CMK (cell line): Measurements from ENCODE around the gene ISY1.
"Not testable (repeated sequence)": the region's sequence is repeated elsewhere in the genome, so short reads cannot be mapped to it uniquely, and the experiment has no call there.

Source experiments
- DNase-seq: peaks from one replicate; pipeline ENCODE4 v3.0.0-alpha.2; 2010; ENCODE audit warnings: low read depth

Gene ISY1

DNA sequence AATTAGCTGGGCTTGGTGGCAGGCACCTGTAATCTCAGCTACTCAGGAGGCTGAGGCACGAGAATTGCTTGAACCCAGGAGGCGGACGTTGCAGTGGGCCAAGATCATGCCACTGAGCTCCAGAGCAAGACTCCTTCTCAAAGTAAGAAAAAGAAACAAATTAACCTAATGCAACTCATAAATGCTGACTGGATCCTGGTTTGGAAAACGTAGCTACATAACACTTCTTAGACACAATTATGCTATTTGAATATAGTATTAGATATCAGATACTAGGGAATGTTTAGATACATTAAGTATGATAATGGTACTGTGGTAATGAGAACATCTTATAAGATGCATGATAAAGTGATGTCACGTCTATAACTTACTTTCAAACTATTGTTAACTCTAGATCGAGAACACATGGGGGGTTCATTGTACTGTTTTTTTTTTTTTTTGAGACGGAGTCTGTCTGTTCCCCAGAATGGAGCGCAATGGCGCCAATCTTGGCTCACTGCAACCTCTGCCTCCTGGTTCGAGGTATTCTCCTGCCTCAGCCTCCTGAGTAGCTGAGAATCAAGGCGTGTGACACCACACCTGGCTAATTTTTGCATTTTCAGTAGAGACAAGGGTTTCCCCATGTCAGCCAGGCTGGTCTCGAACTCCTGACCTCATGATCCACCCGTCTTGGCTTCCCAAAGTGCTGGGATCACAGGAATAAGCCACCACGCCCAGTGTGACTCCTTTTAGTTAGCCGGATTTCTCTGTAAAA is 5.9 kb upstream of the ISY1 start:
- DNase-seq: no peak

DNA sequence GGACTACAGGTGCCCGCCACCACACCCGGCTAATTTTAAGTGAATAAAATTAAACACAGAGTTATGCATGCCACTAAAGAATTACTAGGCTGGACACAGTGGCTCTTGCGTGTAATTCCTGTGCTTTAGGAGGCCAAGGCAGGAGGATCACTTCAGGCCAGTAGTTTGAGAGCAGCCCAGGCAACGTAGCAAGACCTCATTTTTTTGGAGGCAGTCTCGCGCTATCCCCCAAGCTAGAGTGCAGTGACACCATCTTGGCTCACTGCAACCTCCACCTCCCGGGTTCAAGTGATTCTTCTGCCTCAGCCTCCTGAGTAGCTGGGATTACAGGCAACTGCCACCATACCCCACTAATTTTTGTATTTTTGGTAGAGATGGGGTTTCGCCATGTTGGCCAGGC is 4.7 kb upstream of the ISY1 start:
- not testable (repeated sequence) for DNase-seq

DNA sequence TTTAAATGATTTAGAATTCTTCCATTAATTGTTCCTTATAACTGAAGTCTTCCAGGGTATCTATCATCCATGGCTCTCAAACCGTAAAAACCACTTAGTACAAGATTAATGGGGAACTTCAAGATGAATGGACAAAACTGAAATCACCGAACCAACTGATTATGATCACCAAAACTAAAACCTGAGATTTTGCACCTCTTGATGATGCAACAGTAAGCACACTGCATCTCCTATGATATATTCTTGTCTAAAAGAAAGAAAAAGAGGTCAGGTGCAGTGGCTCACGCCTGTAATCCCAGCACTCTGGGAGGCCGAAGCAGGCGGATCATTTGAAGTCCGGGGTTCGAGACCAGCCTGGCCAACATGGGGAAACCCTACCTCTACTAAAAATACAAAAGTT is 3.6 kb upstream of the ISY1 start:
- DNase-seq: no peak

DNA sequence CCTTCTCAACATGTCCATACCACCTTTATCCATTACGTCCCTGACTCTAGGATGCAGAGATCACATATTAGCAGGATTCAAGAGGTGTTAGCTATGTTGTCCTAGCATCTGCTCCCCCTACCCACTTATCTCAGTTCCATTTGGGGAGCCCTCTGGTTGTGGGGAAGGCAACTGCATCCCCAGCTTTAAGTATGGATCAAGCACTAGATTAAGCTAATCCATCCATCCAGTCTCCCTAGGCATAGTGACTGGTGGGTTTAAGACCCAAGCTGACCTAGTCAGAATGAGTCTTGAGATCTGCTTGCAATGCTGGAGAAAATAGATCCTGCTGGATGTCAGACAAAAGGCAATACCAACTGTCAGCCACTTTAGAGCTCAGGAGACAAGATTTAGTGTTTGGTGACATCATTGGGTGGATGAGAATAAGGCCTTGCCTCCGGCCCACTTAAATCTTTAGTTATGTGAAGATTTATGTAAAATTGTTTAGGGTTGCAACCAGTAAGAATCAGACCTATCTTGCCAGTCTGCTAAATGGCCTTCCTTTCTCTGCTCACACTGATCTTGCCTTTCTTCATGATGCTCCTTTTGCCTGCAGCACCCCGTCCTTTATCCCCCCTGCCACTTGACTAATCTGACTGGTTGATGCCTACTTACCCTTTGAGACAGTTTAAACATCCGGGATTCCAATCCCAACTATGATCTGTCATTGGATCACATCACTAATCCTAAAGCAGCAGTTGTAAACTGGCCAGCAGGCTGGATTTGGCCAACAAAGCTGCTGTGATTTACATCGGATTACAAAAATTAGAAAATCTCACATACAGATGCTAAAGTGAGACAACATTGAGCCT is 2.1 kb upstream of the ISY1 start:
- no peak for DNase-seq

DNA sequence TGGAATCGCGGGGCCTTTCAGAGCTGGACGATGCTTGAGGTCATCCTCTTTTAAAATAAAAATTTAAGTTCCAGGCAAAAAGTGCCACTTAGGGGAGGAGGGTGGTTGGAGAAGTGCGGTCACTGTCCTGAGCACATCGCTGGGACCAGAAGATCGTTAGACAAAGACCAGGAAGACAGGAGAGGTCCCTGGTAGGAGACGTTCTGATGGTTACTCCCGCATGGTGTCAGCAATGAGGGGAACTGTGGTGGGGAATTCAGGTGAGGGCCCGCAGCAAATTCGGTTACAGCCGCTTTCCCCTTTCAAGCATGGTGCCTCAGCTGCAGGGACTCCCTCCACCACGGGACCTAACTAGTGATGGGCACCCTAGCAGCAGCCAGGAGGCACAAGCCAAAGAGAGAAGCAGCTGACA is 1.0 kb upstream of the ISY1 start:
- DNase-seq: no peak

DNA sequence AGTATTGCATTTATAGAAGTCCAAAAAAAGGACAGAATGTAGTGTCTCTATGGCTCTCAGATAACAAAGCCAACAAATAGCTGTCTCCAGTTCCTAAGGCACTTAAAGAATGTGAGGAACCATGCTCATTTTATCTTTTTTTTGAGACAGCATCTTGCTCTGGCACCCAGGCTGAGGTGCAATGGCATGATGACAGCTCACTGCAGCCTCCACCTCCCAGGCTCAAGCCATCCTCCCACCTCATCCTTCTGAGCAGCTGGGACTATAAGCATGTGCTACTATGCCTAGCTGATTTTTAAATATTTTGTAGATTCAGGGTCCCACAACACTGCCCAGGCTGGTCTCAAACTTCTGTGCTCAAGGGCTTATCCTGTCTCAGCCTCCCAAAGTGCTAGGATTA is 16.1 kb downstream of the ISY1 start:
- no peak for DNase-seq

DNA sequence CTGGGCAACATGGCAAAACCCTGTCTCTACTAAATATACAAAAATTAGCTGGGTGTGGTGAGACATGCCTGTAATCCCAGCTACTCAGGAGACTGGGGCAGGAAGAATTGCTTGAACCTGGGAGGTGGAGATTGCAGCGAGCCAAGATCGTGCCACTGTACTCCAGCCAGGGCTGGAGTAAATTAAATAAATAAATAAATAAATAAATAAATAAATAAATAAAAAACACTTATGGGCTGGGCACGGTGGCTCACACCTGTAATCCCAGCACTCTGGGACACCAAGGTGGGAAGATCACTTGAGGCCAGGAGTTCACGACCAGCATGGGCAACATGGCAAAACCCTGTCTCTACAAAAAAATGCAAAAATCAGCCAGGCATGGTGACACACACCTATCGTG is 19.9 kb downstream of the ISY1 start:
- not testable (repeated sequence) for DNase-seq

DNA sequence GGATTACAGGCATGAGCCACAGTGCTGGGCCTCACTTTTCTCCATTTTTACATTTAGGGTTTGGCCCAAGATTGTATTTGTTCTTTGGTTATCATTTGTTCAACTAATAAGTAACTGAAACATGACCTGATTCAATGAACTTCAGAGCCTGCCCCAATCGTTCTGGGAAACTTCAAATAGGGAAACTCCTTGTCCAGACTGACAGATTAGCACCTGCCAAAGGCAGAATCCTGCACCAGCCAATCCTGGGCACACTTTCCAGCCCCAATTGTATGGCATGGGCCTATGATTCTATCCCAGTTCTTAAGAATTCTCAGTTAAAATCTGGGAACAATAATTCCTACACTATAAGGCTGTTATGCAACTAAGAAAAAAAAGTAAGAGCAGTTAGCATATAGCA is 21.0 kb downstream of the ISY1 start:
- DNase-seq: no peak

DNA sequence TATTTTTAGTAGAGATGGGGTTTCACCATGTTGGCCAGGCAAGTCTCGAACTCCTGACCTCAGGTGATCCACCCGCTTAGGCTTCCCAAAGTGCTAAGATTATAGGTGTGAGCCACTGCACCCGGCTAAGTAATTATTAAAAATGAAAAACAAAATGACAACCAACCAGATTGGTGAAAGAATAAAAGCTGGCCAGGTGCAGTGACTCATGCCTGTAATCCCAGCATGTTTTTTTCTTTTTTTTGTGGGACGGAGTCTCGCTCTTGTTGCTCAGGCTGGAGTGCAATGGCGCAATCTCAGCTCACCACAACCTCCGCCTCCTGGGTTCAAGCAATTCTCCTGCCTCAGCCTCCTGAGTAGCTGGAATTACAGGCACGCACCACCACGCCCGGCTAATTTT is 24.6 kb downstream of the ISY1 start:
- not testable (repeated sequence) for DNase-seq

DNA sequence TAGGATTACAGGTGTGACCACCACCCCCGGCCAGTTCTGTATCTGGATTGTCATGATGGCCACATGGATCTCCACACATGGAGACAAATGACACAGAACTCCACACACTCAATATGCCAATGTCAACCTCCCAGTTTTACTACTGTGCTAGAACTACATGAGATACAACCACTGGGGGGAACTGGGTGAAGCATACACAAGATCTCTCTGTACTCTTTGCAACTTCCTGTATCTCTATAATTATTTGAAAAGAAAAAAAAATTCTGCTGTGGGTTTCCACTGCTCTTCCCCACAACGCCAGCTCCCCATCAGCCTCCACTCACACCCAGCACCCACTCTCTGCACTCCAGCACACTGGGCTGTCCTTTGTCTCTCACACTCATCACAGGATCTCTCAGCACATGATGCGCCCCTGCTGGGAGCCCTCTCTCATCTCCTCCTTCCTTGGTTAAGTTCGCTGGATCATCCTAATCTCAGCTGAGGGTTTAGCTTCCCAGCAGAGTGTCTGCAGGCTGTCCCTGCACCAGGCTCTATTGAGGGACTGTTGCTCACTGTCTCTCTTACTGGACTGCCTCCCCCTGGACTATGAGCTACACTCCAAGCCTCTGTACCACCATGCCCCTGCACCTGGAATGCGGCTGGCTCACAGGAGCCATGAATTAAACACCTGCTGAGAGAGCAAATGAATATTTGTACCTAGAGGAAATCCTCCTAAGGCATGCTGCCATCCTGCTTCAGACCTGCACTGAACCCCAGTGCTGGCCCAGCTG is 28.6 kb downstream of the ISY1 start:
- no peak for DNase-seq

DNA sequence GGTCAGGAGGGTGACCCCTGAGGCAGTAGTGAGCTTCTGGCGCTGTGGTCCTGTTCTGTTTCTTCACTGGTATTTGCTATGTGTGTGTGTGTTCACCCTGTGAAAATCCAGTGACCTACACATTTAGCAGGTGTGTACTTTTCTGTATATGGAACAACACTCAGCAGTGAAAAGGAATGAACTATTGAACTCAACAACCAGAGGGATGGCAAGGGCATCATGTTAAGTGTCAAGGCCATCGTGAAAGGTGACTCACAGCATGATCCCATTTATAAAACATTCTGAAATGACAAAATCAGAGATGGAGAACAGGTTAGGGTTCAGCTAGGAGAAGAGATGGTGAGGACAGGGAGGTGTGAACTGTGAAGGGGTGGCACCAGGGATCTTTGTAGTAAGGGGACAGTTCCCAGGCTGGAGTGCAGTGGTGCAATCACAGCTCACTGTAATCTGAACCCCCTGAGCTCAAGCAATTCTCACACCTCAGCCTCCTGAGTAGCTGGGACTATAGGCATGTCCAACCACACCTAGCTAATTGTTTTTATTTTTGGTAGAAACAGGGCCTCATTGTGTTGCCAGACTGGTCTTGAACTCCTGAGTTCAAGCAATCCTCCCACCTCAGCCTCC is 29.3 kb downstream of the ISY1 start:
- DNase-seq: no peak

DNA sequence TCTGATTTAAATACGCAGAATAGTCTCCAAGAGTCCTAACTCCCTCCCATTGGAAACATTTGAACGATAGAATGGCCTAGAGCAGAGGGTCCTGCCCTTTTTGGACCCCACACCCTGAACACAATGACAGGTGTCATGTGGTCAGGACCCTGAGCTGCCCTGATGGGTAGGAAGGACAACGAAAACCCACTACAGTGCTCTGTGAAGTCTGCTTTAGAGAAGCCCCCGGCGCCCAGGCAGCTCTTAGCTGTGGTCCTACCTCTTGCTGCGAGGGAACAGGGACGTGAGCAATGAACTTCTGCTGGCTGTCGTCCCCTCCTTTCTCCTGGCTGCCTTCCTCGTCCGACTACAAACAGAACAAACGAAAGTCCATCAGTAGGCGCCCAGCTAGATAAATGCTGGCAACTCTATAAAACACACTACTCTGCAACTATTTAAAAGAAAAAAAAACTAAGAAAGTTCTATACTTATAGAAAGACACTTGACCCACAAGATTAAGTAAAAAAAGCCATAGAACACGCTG is 30.5 kb downstream of the ISY1 start:
- no peak for DNase-seq

DNA sequence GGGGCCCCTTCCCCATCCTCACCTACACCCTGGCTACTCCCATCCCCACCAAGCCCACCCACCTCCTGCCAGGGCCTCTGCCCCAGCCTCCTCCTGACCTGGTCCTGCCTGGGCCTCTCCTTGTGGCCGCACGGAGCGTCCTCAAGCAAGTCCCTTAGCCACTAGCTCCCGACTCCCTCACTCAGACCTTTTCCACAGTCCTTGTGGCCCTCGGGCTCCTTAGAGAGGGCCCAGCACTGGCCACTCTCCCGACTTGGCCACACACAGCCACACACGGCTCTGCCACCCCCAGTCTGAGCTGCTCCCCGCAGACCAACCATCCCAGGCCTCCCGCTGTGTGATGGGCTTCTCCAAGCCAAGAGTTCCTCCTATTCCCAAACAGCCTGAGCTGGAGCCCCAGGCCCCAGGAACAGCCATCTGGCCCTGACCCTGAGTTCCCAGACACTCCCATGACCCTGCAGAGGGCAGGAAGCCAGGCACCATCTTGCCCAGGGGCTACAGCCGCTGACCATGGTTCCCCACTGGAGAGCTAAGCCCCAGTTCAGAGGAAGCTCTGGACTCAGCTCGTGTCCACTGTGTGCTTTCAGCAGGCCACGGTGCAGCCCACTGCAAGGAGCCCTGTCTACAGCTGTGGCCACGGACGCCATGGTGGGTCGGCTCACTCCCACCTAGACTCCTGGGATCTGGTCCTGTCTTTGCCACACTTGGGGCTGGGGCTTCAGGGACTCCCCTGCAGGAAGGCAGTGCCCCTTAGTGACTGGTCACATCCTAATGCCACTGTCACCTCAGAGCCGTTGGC is 32.3 kb downstream of the ISY1 start:
- DNase-seq: no peak

DNA sequence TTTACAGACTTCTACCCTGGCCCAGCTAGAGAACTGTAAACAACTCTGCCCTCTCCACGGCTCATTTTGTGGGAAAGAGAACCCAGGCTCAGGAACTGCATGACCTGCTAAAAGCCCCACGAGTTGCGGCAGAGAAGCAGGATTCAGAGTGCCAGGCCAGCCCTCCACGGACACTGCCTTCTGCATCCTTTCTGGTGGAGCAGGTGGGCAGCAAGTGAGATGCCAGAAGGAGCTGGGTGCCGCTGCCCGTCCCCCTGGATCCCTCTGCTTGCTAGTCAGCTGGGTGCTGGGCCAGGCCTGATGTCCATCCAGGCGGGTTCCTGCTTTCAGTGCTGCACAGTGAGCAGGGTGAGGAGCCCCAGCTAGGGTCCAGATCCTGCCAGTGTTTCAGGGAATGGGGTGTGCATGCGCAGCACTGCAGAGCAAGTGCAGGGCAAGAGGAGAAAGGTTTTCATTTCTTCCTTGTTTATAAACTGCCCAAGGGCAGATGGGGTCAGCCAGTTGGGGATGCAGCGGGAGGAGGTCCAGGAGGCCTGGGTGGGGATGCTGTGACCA is 34.1 kb downstream of the ISY1 start:
- DNase-seq: no peak

DNA sequence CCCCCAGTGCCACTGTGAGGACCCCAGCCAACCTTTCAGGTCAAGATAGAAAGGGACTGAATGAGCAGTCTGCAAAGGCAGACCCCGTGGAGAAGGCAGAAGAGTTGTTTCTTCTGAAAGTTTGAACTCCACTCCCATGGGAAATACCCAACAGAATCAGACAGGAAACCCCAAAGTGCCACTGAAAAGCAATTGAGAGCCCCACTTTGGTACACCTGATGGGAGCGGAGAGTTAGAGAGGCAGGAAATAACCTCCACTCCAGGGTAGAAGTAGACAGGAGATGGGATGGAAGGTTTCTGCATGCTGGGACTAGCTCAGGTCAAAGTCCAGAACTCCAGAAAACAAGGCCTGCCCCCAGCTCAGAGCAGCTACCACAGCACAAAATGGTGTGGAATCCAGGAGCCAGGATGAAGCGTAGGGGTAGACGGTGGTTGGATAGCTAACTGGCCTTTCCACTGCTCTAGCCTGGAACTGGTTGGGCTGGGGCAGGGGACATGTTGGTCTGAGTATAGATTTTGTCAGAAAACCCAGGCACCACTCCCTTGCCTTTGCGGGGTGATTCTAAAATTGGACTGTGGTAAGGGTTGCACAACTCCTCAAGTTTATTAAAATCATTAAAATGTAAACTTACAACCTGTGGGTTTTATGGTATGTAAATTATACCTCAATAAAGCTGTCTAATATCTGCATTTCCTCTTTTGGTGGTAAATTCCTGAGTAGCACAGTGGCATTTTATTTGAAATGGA is 37.4 kb downstream of the ISY1 start:
- no peak for DNase-seq

DNA sequence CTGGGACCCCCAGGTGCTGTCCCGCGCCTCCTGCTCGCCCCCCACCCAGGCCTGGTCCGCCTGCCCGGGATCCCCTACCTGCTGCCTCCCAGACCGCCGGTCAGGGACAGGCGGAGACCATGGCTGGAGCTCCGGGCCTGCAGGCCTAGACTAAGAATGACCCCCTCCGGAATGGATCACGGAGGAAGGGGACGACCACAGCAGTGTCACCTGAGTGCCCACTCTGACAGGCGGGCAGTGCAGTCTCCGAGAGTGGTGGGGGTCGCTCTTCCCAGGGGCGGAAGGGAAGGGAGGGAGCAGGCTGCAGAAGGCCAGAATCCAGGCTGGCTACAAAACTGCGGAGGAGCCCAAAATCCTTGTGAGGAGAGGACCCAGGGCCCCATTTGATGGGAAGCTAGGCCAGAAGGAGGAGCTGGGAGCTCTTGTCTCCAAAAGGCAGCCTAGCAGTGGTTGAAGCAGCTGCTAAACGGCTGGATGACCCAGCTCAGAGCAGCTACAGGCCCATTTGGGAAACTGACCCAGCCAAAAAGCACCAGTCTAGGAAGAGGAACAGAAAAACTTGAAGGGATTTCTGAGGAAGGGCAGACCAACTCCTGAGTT is 38.4 kb downstream of the ISY1 start:
- no peak for DNase-seq

DNA sequence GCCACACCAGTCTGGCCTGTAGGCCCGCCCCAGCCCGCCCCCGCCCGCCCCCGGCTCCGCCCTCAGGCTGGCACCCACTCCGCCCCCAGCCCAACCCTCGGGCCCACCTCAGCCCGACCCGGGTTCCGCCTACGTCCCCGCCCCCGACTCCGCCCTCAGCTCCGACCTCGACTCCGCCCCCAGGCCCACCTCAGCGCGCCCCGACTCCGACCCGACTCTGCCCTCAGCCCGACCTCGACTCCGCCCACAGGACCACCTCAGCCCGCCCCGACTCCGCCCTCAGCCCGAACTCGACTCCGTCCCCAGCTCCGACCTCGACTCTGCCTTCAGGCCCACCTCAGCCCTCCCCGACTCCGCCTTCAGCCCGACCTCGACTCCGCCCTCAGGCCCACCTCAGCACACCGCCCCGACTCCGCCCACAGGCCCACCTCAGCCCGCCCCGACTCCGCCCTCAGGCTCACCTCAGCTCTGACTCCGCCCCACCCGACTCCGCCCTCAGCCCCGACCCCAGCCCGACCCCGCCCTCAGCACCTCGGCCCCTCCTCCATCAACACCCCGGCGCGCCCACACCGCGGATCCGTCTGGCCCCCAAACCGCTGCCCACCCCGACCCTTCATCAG is 39.0 kb downstream of the ISY1 start, which contains the start of gene RAB43:
Gene RAB43, minus strand, starts transcription at position 13 of the 620 bp plus-strand sequence. CDS start 315 bp downstream, outside the sequence.
- peak; percentile 68 for DNase-seq

DNA sequence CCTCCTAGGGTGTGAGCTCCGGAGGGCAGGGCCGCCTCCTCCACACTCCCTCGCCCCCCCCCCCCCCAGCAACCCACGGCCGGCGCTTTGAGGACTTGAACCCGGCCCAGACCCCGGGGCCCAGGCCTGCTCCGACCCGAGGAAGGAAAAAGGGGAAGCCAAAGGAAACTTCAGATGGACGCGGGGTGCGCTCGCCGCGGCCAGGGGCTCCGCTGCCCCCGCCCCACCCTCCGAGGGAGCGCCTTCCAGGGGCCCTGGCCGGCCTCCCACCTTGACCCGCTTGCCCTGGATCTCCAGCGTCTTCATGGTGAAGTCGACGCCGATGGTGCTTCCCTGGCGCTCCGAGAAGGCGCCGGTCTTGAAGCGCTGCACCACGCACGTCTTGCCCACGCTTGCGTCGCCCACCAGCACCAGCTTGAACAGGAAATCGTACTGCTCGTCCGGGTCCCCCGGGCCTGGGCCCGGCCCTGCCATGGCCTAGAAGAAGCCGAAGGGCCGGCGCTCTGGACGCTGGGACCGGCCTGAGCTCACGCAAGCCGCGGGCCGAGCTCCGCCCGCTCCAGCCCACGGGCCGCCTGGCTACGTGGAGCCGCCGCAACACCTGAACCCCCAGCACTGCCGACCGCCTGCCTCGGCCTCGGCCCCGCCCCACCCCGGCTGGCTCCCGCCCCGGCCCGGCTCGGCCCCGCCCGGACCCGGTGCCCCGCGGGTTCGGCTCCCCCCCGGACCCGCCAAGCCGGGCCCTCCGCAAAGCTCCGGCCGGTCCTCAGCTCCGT is 39.7 kb downstream of the ISY1 start:
- DNase-seq: no peak
